H1 (cell line): Measurements from ENCODE around the gene XPNPEP3. TPM values are rescaled to one million over a fixed set of nuclear protein-coding genes. Genes with fewer than 3 reads are reported as not detected.
A peak's percentile ranks its signal among the peaks of the same experiment; 100 is the strongest.

Experiments used
- CTCF ChIA-PET: fragments of 300-600 bp; sonication (Branson Sonifier 250); formaldehyde crosslinking; loops from one replicate; lab custom pipeline; 2021; ENCODE audit not compliant: partially characterized antibody; lab: Charles Lee
- POLR2A ChIA-PET: fragments of 300-600 bp; sonication (Branson Sonifier 250); formaldehyde crosslinking; loops from one replicate; lab custom pipeline; 2021; ENCODE audit warnings: inconsistent platforms; ENCODE audit not compliant: partially characterized antibody; lab: Charles Lee
- DNase-seq, 2 experiments: peaks; one replicate each; pipeline versions ENCODE4 v3.0.0 to v3.0.0-alpha.2; 2010 to 2022; ENCODE audit warnings: low spot score in 2 of 2, low read depth in 1 of 2, mixed read lengths in 1 of 2
- FAIRE-seq: peaks from 2 replicates; lab custom pipeline; 2011; peaks lifted over from hg19 to GRCh38; lab: Jason Lieb, UNC
- H2AFZ ChIP-seq: 2 replicates; pipeline ENCODE4 v1.8.1; 2012; ENCODE audit warnings: low read length, inconsistent platforms
- H2AK5ac ChIP-seq: 2 replicates; pipeline ENCODE4 v1.6.1; 2013; ENCODE audit warnings: low read depth, low read length
- H2BK120ac ChIP-seq: replicated peaks from 2 replicates; pipeline ENCODE3; 2013; ENCODE audit warnings: low read depth, low read length, inconsistent platforms
- H2BK12ac ChIP-seq: 2 replicates; pipeline ENCODE4 v1.6.1; 2013; ENCODE audit warnings: low read depth, low read length
- H2BK15ac ChIP-seq: 2 replicates; pipeline ENCODE4 v1.6.1; 2013; ENCODE audit warnings: low read length
- H2BK20ac ChIP-seq: 2 replicates; pipeline ENCODE4 v1.6.1; 2013; ENCODE audit warnings: low read length
- H2BK5ac ChIP-seq: 2 replicates; pipeline ENCODE4 v1.6.1; 2013; ENCODE audit warnings: low read depth, low read length
- H3K14ac ChIP-seq: 2 replicates; pipeline ENCODE4 v1.6.1; 2013; ENCODE audit warnings: inconsistent platforms; ENCODE audit not compliant: insufficient read length
- H3K18ac ChIP-seq: 2 replicates; pipeline ENCODE4 v1.6.1; 2013; ENCODE audit warnings: low read length; ENCODE audit errors: extremely low read depth
- H3K23ac ChIP-seq: 2 replicates; pipeline ENCODE4 v1.6.1; 2013; ENCODE audit warnings: inconsistent platforms; ENCODE audit not compliant: insufficient read length
- H3K23me2 ChIP-seq: 2 replicates; pipeline ENCODE4 v1.6.1; 2013; ENCODE audit warnings: low read depth, low read length
- H3K27ac ChIP-seq: 2 replicates; pipeline ENCODE4 v1.6.1; 2011; ENCODE audit warnings: low read depth, low read length, inconsistent platforms
- H3K27me3 ChIP-seq, 4 experiments: replicated peaks in 1 of 4; 1 replicate in 1 of 4; 2 replicates in 3 of 4; pipeline versions ENCODE4 v1.6.1 to v1.8.1; 2011 to 2013; ENCODE audit warnings: low read length in 3 of 4, mild to moderate bottlenecking in 3 of 4, inconsistent platforms in 2 of 4, mixed read lengths in 2 of 4, moderate library complexity in 1 of 4; ENCODE audit not compliant: control insufficient read depth in 3 of 4, insufficient read depth in 3 of 4; ENCODE audit errors: extremely low read depth in 1 of 4
- H3K36me3 ChIP-seq, 4 experiments: 2 replicates each; pipeline versions ENCODE4 v1.6.1 to v1.8.1; 2011 to 2013; ENCODE audit warnings: mild to moderate bottlenecking in 4 of 4, low read length in 3 of 4, moderate library complexity in 2 of 4, control low read depth in 1 of 4, inconsistent platforms in 1 of 4; ENCODE audit not compliant: insufficient read depth in 4 of 4, control insufficient read depth in 2 of 4
- H3K4ac ChIP-seq: replicated peaks from 2 replicates; pipeline ENCODE3; 2013; ENCODE audit warnings: low read length, low read depth, mixed read lengths, inconsistent platforms; ENCODE audit not compliant: insufficient read length
- H3K4me1 ChIP-seq, 4 experiments: replicated peaks in 1 of 4; 1 replicate in 1 of 4; 2 replicates in 3 of 4; pipeline versions ENCODE4 v1.6.1 to v1.8.1; 2011 to 2013; ENCODE audit warnings: low read length in 3 of 4, inconsistent platforms in 2 of 4, mixed read lengths in 1 of 4; ENCODE audit not compliant: insufficient read depth in 4 of 4, control insufficient read depth in 3 of 4
- H3K4me2 ChIP-seq, 2 experiments: 2 replicates each; pipeline versions ENCODE4 v1.6.1 to v1.8.1; 2011 to 2013; ENCODE audit warnings: low read depth in 2 of 2, low read length in 2 of 2, control low read depth in 1 of 2, inconsistent platforms in 1 of 2, mild to moderate bottlenecking in 1 of 2; ENCODE audit not compliant: insufficient read depth in 1 of 2
- H3K4me3 ChIP-seq, 4 experiments: fragments of 200-600, 300-600 bp in 1 of 4; sonication (generic), shearing (Covaris generic), sonication (Bioruptor Twin) in 1 of 4; 2 replicates each; pipeline versions ENCODE4 v1.5.1 to v1.8.1; 2011 to 2016; ENCODE audit warnings: low read length in 4 of 4, low read depth in 3 of 4, control low read depth in 2 of 4, inconsistent platforms in 2 of 4, mild to moderate bottlenecking in 2 of 4, mixed read lengths in 1 of 4, moderate library complexity in 1 of 4; ENCODE audit not compliant: insufficient read depth in 2 of 4; ENCODE audit errors: extremely low read depth in 1 of 4
- H3K56ac ChIP-seq: replicated peaks from 2 replicates; pipeline ENCODE3; 2013; ENCODE audit warnings: low read depth, mild to moderate bottlenecking, mixed read lengths, low read length, inconsistent platforms; ENCODE audit not compliant: insufficient read length
- H3K79me1 ChIP-seq: 2 replicates; pipeline ENCODE4 v1.6.1; 2013; ENCODE audit warnings: low read depth, low read length, control low read depth
- H3K79me2 ChIP-seq, 2 experiments: 2 replicates each; pipeline versions ENCODE4 v1.6.1 to v1.8.1; 2012 to 2013; ENCODE audit warnings: low read length in 2 of 2, mild to moderate bottlenecking in 2 of 2, inconsistent platforms in 1 of 2; ENCODE audit not compliant: insufficient read depth in 2 of 2, control insufficient read depth in 1 of 2
- H3K9ac ChIP-seq, 4 experiments: replicated peaks in 1 of 4; 1 replicate in 1 of 4; 2 replicates in 3 of 4; pipeline versions ENCODE4 v1.6.1 to v1.8.1; 2011 to 2013; ENCODE audit warnings: low read depth in 3 of 4, low read length in 3 of 4, control low read depth in 2 of 4, mild to moderate bottlenecking in 2 of 4, moderate library complexity in 2 of 4, inconsistent platforms in 1 of 4; ENCODE audit errors: extremely low read depth in 1 of 4
- H3K9me3 ChIP-seq, 2 experiments: 2 replicates each; pipeline versions ENCODE4 v1.6.1 to v1.8.1; 2012 to 2013; ENCODE audit warnings: mild to moderate bottlenecking in 2 of 2, moderate library complexity in 2 of 2, control low read depth in 1 of 2, inconsistent platforms in 1 of 2, low read depth in 1 of 2, low read length in 1 of 2, mixed read lengths in 1 of 2; ENCODE audit not compliant: insufficient read depth in 2 of 2
- H4K20me1 ChIP-seq, 2 experiments: replicated peaks in 1 of 2; 2 replicates each; pipeline versions ENCODE3 to v1.8.1; 2011 to 2013; ENCODE audit warnings: inconsistent platforms in 2 of 2, low read length in 2 of 2, mild to moderate bottlenecking in 1 of 2; ENCODE audit not compliant: insufficient read depth in 2 of 2, control insufficient read depth in 1 of 2
- H4K5ac ChIP-seq: 2 replicates; pipeline ENCODE4 v1.6.1; 2013; ENCODE audit warnings: low read length, low read depth, mixed read lengths, inconsistent platforms; ENCODE audit not compliant: insufficient read length
- H4K8ac ChIP-seq: 2 replicates; pipeline ENCODE4 v1.8.0; 2013; ENCODE audit warnings: mild to moderate bottlenecking, moderate library complexity, low read length, inconsistent platforms; ENCODE audit not compliant: insufficient read depth; ENCODE audit errors: extremely low read depth
- H4K91ac ChIP-seq: replicated peaks from 2 replicates; pipeline ENCODE3; 2013; ENCODE audit warnings: low read length, mixed read lengths, inconsistent platforms; ENCODE audit not compliant: insufficient read length
- E2F6 ChIP-seq: IDR thresholded peaks from 2 replicates; pipeline ENCODE4 v1.6.1; 2012; ENCODE audit warnings: inconsistent platforms
- EGR1 ChIP-seq: IDR thresholded peaks from 2 replicates; pipeline ENCODE4 v1.6.1; 2011; ENCODE audit warnings: low read depth, low read length, borderline replicate concordance
- WGBS, 2 experiments: shearing (Covaris generic) in 1 of 2; methylation state at CpG; one replicate each; pipeline versions ENCODE4 v1.1.6 to v1.1.7; 2013 to 2015; ENCODE audit warnings: low lambda C conversion rate in 2 of 2, mixed read lengths in 2 of 2, inconsistent platforms in 1 of 2, low coverage in 1 of 2, missing lambda C conversion rate in 1 of 2; ENCODE audit not compliant: insufficient replicate concordance in 2 of 2, insufficient coverage in 1 of 2, insufficient read length in 1 of 2; ENCODE audit errors: extremely low coverage in 1 of 2, missing lambda C conversion rate in 1 of 2; 5-methylcytosine and 5-hydroxymethylcytosine counted together
- polyA plus RNA-seq, 7 experiments: library from polyadenylated mRNA; depleted of rRNA in 3 of 7; stranded (reverse) in 5 of 7; unstranded in 2 of 7; fragments of >200 nt in 5 of 7; fragments of 200-250 nt in 2 of 7; gene quantifications; 1 replicate in 5 of 7; 2 replicates in 1 of 7; 4 replicates in 1 of 7; pipeline versions ENCODE4 v1.2.1 to v1.2.3, GENCODE V29; 2011 to 2013; ENCODE audit warnings: missing spikeins in 2 of 7, mixed read lengths in 2 of 7
- total RNA-seq: library from RNA; stranded (reverse); fragmentation: NEBNext Ultra II Directional; extraction: Animal tissue kit (Norgen Biotek cat#: 25700); gene quantifications from 2 replicates; pipeline ENCODE4 v1.2.1, GENCODE V29; 2021

XPNPEP3 gene
- total and polyA plus RNA-seq, 2 of the 8 experiments (the other 6 are each of a cell fraction or from before 2014, with no cell fraction given), result 25.8 to 29.2 TPM

GRCh38 chr22:40976866-40977700 lies 120.1 kb downstream of the XPNPEP3 start:
- H2BK15ac ChIP-seq, result 0 out of 2 replicates have a peak overlapping the region, but pooled peaks have one; percentile 40
- H3K56ac ChIP-seq, result no peak overlapping the region
- no peaks in the 10 kb centered on the region for H3K79me2 ChIP-seq
- no peak overlapping the region for H4K5ac ChIP-seq
- no peak for DNase-seq
- no peak overlapping the region for H2BK120ac ChIP-seq
- H2AK5ac ChIP-seq, result no peak overlapping the region
- H3K4me3 ChIP-seq, result no peak overlapping the region
- no peaks in the 10 kb centered on the region for H4K20me1 ChIP-seq
- no peak for FAIRE-seq
- H2AFZ ChIP-seq, result no peak overlapping the region
- peaks cover 0 to 12% (median 4%) of the 10 kb centered on the region in 4 experiments; a peak in 3 of 8 replicates for H3K36me3 ChIP-seq
- no peak overlapping the region for H3K4me2 ChIP-seq
- no peaks in the 10 kb centered on the region for H3K27me3 ChIP-seq
- no peaks in the 10 kb centered on the region for H3K4me1 ChIP-seq
- no peak overlapping the region for H2BK20ac ChIP-seq
- no peak overlapping the region for H3K23ac ChIP-seq
- H4K8ac ChIP-seq, result no peak overlapping the region
- H3K18ac ChIP-seq, result no peak overlapping the region
- no peak overlapping the region for H3K14ac ChIP-seq
- H2BK5ac ChIP-seq, result no peak overlapping the region
- H3K27ac ChIP-seq, result no peak overlapping the region
- WGBS, 2 experiments, result 90% methylated on average over 18 of the region's 18 CpGs; no CpG with 5 or more reads in 1 of the 2 experiments
- H4K91ac ChIP-seq, result no peak overlapping the region
- H3K9ac ChIP-seq, result no peak overlapping the region
- ChIA-PET CTCF (no interaction called here), POLR2A (interaction anchor here (0.6 to 1.8 kb wide), 2 partner anchors 17 to 1396 kb away, joined by 3 to 4 read pairs; no protein-coding TSS in a partner anchor)
- H3K4ac ChIP-seq, result no peak overlapping the region
- no peaks in the 10 kb centered on the region for H3K23me2 ChIP-seq
- no peak for TF ChIP-seq EGR1
- no peak for TF ChIP-seq E2F6
- 0 out of 2 replicates have a peak, but pooled peaks cover 2% of the 10 kb centered on the region for H3K79me1 ChIP-seq
- H3K9me3 ChIP-seq, result no peaks in the 10 kb centered on the region
- H2BK12ac ChIP-seq, result no peak overlapping the region
